Osteocyte (in vitro differentiated cells): Measurements from ENCODE around the gene GTPBP1. TPM values are rescaled to one million over a fixed set of nuclear protein-coding genes. Genes with fewer than 3 reads are reported as not detected.

Source experiments
- DNase-seq: peaks from one replicate; pipeline ENCODE4 v3.0.0; 2021; ENCODE audit warnings: mixed read lengths; ENCODE audit not compliant: unreplicated experiment; ENCODE audit errors: extremely low spot score
- H3K27ac Mint-ChIP-seq: one replicate; pipeline ENCODE4 v1.8.0; 2021; ENCODE audit warnings: mild to moderate bottlenecking, mixed read lengths; ENCODE audit not compliant: unreplicated experiment
- H3K27me3 Mint-ChIP-seq: one replicate; pipeline ENCODE4 v1.8.0; 2021; ENCODE audit warnings: mixed read lengths; ENCODE audit not compliant: unreplicated experiment
- H3K36me3 Mint-ChIP-seq: one replicate; pipeline ENCODE4 v1.8.0; 2021; ENCODE audit warnings: mixed read lengths; ENCODE audit not compliant: unreplicated experiment
- H3K4me1 Mint-ChIP-seq: one replicate; pipeline ENCODE4 v1.8.0; 2021; ENCODE audit warnings: mixed read lengths; ENCODE audit not compliant: unreplicated experiment
- H3K4me3 Mint-ChIP-seq: one replicate; pipeline ENCODE4 v1.8.0; 2021; ENCODE audit warnings: mild to moderate bottlenecking, moderate library complexity, mixed read lengths; ENCODE audit not compliant: unreplicated experiment
- H3K9me3 Mint-ChIP-seq: one replicate; pipeline ENCODE4 v1.8.0; 2021; ENCODE audit warnings: mixed read lengths; ENCODE audit not compliant: unreplicated experiment
- CTCF ChIP-seq: fragments of 200-600 bp; sonication (generic); IDR thresholded peaks from 2 replicates; pipeline ENCODE4 v1.5.0; 2021; ENCODE audit warnings: antibody characterized with exemption, mild to moderate bottlenecking, moderate library complexity
- total RNA-seq: library from RNA; stranded (reverse); gene quantifications from 2 replicates; pipeline ENCODE4 v1.2.1, GENCODE V29; 2021

Gene GTPBP1
- total RNA-seq, 1 donor from 2014 or later, result 68.8 TPM

DNA sequence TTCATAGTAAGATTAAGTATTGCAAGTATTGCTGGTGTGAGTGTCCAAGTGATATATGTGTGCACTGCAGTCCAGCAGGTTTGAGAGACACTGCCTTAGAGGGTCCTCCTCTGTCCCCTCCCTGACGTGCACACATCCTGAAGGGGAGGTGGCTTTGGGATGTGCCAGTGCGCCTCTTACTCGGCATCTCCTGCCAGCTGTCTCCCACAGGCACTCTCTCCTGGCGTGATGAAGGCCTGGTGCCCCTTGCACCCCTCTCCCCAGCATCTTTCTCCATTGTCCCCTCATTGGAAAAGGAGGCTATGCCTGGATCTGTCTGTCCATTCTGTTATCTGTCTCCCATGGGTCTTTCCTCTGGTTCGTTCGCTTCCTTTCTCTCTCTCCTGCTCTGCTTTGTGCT lies 24.2 kb downstream of the GTPBP1 start:
- DNase-seq, result no peak
- no peaks in the 10 kb centered on the region for H3K9me3 Mint-ChIP-seq
- no peak overlapping the region for H3K27ac Mint-ChIP-seq
- no peak overlapping the region for H3K4me3 Mint-ChIP-seq
- no peaks in the 10 kb centered on the region for H3K27me3 Mint-ChIP-seq
- H3K4me1 Mint-ChIP-seq, result peaks cover 40% of the 10 kb centered on the region
- H3K36me3 Mint-ChIP-seq, result peaks cover 58% of the 10 kb centered on the region
- no peak for TF ChIP-seq CTCF

GRCh38 chr22:38730411-38730871 lies 24.7 kb downstream of the GTPBP1 start:
- peaks cover 53% of the 10 kb centered on the region for H3K36me3 Mint-ChIP-seq
- DNase-seq, result no peak
- no peaks in the 10 kb centered on the region for H3K9me3 Mint-ChIP-seq
- no peaks in the 10 kb centered on the region for H3K27me3 Mint-ChIP-seq
- no peak overlapping the region for H3K4me3 Mint-ChIP-seq
- TF ChIP-seq CTCF, result no peak
- H3K27ac Mint-ChIP-seq, result no peak overlapping the region
- peaks cover 37% of the 10 kb centered on the region for H3K4me1 Mint-ChIP-seq

DNA sequence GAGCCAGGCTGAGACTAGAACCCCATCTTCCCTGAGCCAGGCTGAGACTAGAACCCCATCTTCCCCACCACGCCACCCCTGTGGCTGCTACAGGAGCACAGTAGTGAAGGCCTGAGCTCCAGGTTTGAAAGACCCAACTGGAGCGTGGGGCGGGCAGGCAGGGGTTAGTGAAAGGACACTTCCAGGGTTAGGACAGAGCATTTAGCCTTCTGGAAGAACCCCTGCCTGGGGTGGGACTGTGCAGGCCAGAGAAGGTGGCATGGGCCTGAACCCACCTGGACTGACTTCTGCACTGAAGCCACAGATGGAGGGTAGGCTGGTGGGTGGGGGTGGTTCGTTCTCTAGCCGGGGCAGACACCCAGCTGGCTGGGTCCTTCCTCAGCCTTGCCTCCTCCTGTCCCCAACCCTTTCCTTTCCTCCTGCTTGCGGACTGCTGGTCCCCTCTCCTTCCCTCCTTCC lies 26.0 kb downstream of the GTPBP1 start:
- Mint-ChIP-seq H3K36me3 (peaks cover 47% of the 10 kb centered on the region), H3K4me1 (peaks cover 36% of the 10 kb centered on the region), H3K27ac (peak overlapping the region; percentile 65), H3K9me3 (no peaks in the 10 kb centered on the region), H3K27me3 (no peaks in the 10 kb centered on the region), H3K4me3 (no peak overlapping the region)
- TF ChIP-seq CTCF, result no peak
- no peak for DNase-seq

GRCh38 chr22:38732251-38732815 lies 26.6 kb downstream of the GTPBP1 start:
- Mint-ChIP-seq H3K36me3 (peaks cover 44% of the 10 kb centered on the region), H3K4me1 (peaks cover 36% of the 10 kb centered on the region), H3K27ac (peak overlapping the region; percentile 65), H3K27me3 (no peaks in the 10 kb centered on the region), H3K9me3 (no peaks in the 10 kb centered on the region), H3K4me3 (no peak overlapping the region)
- no peak for DNase-seq
- TF ChIP-seq CTCF, result no peak

DNA sequence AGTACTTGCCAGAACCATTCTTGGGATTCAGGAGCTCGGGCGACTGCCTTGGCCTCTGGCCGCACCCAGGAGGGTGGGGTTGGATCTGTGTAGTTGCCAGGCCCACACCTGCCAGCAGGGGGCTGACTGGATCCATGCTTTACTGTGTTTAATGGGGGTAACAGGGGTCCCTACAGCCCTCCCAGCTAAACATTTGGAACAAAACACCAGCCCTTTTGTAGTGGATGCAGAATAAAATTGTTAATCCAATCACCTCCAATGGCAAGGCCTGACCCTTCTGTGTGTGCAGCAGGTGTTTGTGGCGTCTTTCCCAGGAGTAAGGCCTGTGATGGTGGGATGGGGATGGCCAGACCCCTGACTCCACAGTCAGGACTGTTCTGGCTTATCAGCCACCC lies 27.6 kb downstream of the GTPBP1 start:
- peaks cover 44% of the 10 kb centered on the region for H3K36me3 Mint-ChIP-seq

More for the DNA sequence above, 27.6 kb downstream of the GTPBP1 start:
- Mint-ChIP-seq H3K4me3 (no peak overlapping the region), H3K9me3 (no peaks in the 10 kb centered on the region), H3K27me3 (no peaks in the 10 kb centered on the region), H3K4me1 (peaks cover 34% of the 10 kb centered on the region), H3K27ac (peak overlapping the region; percentile 75)
- DNase-seq, result no peak
- peak; percentile 66 for TF ChIP-seq CTCF
